ENCODE results near the gene SPECC1L. TPM values are rescaled to one million over a fixed set of nuclear protein-coding genes. Genes with fewer than 3 reads are reported as not detected.
A peak's percentile ranks its signal among the peaks of the same experiment; 100 is the strongest.

SPECC1L gene
- total RNA-seq, 1 donor: 40.2 TPM

DNA sequence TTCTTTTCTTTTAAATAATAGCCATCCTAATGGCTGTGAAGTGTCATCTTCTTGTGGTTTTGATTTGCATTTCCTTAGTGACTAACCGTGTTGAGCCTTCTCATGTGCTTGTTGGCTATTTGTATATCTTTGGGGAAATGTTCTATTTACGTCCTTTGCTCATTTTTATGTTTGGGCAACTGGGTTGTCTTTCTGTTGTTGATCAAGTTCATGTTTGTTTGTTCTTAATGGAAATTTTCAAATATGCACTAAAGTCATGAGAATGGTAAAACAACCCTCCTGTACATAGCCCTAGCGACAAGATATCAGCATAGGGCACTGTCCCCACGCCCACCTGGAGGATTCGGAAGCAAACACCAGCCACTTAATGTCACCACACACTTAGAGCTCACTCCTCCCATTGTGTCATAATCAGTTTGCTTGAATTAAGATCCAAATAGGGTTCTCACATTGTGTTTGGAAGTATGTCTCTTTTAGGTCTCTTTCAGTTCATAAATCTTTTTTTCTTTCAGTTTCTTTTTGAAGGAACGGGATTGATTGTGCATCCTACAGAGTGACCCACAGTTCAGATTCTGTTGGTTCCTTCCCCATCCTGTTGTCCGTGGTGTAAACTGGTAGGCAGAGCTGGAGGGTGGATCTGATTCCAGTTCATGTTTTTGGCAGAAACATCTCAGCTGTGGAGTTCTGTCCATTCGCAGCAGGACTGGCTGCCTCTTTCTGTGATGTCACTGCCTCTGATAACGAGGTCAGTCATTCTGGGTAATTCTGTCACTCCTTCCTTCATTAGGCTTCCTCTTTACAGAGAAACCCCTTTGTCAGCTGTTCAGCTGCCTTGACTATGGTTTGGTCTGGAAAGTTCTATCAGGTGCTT, 130.3 kb downstream of the SPECC1L start:
- peak overlapping the region; percentile 38 for H3K4me3 ChIP-seq (ENCODE audit: low read depth, low read length)
- TF ChIP-seq, protein P1, sequence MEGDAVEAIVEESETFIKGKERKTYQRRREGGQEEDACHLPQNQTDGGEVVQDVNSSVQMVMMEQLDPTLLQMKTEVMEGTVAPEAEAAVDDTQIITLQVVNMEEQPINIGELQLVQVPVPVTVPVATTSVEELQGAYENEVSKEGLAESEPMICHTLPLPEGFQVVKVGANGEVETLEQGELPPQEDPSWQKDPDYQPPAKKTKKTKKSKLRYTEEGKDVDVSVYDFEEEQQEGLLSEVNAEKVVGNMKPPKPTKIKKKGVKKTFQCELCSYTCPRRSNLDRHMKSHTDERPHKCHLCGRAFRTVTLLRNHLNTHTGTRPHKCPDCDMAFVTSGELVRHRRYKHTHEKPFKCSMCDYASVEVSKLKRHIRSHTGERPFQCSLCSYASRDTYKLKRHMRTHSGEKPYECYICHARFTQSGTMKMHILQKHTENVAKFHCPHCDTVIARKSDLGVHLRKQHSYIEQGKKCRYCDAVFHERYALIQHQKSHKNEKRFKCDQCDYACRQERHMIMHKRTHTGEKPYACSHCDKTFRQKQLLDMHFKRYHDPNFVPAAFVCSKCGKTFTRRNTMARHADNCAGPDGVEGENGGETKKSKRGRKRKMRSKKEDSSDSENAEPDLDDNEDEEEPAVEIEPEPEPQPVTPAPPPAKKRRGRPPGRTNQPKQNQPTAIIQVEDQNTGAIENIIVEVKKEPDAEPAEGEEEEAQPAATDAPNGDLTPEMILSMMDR (IDR thresholded peaks at IDR 0.05; ENCODE audit: insufficient read depth, low read depth, low read length): no peak
- peak; percentile 80 for DNase-seq (ENCODE audit: low read depth)

DNA sequence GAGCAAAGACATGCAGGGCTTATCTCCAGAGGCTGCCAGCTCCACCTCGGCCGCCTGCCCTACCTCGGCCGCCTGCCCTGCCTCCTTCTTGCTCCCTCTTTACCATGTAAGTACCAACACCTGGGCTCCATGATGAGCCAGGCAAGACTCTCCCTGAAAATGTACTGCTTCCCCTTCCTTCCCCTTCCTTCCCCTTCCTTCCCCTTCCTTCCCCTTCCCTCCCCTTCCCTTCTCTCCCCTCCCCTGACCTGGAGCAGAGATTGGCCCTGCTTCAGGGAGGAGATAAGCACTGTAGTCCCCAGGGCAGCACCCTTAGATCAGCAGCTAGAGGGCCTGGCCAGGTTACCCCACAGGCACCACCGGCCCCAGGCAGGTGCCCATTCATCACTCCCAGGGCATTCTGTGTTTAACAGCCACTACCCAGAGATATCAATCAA, 131.3 kb downstream of the SPECC1L start:
- TF ChIP-seq, protein P1 (IDR thresholded peaks at IDR 0.05; ENCODE audit: insufficient read depth, low read depth, low read length): no peak
- H3K4me3 ChIP-seq (ENCODE audit: low read depth, low read length): no peak overlapping the region
- DNase-seq (ENCODE audit: low read depth): no peak

DNA sequence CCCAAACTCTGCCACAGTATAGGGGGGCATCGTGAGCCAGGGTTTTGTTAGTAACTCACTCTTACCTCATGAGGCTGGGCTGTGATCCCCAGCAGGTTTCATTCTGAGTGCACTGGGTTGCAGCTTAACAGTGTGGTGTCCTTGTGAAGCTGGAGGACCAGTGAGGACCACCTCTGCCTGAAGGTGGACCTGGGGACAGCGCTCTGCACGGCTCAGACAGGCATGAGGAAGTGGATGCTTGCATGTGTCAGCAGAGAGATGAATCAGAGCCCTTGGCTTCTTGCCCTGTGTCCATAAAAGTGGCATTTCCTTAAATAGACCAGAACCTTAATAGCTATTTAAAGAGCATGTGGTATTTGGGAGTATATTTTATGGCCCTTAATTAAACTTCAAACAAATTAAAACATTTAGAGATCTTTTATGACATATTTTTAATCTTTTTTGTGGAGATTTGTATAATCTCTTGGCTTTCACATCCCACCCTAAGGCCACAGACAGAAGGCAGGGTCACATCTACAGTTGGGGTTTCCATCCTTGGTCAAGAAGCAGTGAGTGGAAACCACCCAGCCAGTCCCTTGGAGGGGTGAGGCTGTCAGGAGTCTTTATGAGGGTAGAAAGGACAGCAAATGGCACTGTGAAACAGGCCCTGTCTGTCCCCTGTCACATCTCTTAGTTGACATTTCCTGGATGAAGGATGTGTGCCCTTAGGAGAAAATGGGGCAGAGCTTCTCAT, 132.0 kb downstream of the SPECC1L start:
- H3K4me3 ChIP-seq (ENCODE audit: low read depth, low read length): no peak overlapping the region
- TF ChIP-seq, protein P1 (IDR thresholded peaks at IDR 0.05; ENCODE audit: insufficient read depth, low read depth, low read length): no peak
- peak; percentile 97 for DNase-seq (ENCODE audit: low read depth)

DNA sequence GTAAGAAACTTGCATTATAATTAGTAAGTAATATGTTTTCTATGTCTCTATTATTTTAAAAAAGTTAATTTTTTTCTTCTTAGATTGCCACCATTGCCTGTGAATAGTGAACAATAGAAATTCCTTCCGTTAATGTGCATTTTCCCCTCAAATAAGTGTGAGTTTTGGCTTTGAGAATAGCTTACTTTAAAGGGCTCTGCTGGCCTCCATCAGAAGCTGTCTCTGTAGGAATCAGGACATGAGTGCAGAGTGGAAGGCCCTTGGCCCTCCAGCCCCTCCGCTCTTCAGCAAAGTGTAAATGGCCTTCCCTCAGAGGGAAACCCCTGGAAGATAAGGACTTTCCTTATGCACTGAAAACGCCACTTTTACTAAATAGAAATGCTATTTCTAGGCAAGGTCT, 132.7 kb downstream of the SPECC1L start:
- H3K4me3 ChIP-seq (ENCODE audit: low read depth, low read length): no peak overlapping the region
- DNase-seq (ENCODE audit: low read depth): no peak
- TF ChIP-seq, protein P1 (IDR thresholded peaks at IDR 0.05; ENCODE audit: insufficient read depth, low read depth, low read length): no peak

DNA sequence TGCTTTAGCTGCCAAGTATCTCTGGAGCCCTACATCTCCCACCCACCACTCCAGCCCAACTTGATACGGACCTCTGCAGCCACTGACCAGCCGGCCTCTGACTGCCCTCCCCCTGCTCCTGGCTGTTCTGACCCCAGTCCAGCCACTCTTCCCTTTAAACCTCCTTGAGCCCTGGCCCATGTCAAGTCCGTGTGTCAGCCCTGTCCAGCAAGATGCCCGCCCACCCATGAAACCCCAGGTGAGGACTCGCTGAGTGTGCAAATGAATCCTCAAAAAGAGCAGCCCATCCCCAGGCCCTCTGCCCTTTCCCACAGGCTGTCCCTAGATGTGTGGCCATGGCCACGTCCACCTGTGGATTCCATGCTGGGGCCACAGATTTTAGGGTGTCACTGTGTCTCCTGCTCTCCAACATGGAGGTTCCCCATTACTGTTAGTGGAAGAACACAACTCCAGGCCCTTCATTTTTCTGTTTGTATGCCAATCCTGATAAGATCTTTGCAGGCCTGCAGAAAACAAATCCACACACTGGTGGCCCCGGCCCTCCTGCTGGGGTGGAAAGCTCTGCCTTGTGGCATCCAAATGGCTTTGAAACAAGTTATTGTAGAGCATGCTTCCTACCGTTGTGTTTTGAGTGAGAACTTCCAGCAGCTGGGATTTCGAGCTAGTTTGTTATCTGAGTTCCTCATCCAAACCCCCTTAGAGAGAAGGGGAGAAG, 134.1 kb downstream of the SPECC1L start:
- TF ChIP-seq, protein P1 (IDR thresholded peaks at IDR 0.05; ENCODE audit: insufficient read depth, low read depth, low read length): no peak
- DNase-seq (ENCODE audit: low read depth): no peak

DNA sequence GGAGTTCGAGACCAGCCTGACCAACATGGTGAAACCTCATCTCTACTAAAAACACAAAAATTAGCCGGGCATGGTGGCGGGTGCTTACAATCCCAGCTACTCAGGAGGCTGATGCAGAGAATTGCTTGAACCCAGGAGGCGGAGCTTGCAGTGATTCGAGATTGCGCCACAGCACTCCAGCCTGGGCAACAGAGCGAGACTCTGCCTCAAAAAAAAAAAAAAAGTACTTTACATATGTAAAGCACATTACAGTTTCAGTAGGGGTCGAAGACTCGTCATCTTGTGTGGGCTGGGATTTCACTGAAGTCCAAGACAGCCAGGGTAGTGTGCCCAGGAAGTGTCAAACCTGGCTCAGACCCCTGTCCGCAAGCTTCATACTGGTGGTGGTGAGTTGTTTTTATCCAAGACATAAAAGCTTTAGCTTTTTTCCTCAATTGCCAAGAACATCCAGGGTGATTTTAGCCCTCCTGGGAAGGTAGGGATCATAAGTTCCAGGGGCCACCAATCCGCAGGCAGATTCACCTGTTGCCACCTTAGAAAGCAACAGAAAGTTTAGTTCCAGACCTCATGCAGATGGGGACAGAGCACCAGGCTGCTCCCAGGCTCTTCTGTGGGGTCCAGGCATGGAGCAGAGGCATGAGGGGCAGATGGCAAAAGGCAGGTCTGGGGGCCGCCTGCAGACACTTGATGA, 135.1 kb downstream of the SPECC1L start:
- no peak for DNase-seq (ENCODE audit: low read depth)
- H3K4me3 ChIP-seq (ENCODE audit: low read depth, low read length): no peak overlapping the region
- TF ChIP-seq, protein P1 (IDR thresholded peaks at IDR 0.05; ENCODE audit: insufficient read depth, low read depth, low read length): no peak

More for the DNA sequence above, 134.1 kb downstream of the SPECC1L start:
- H3K4me3 ChIP-seq (ENCODE audit: low read depth, low read length): no peak overlapping the region
